Spinal cord (tissue), 10 donors: ENCODE results near the gene STRBP. TPM values are rescaled to one million over a fixed set of nuclear protein-coding genes. Genes with fewer than 3 reads are reported as not detected.

Experiments
- DNase-seq, 6 donors: peaks; one replicate each; pipeline versions ENCODE4 v3.0.0 to v3.0.0-alpha.2; 2013 to 2015; ENCODE audit warnings: low spot score in 6 of 6, low read depth in 4 of 6
- H3K27ac ChIP-seq: one replicate; pipeline ENCODE4 v1.5.1; 2013; ENCODE audit warnings: low read depth, low read length, control low read depth
- H3K27me3 ChIP-seq: one replicate; pipeline ENCODE4 v1.6.1; 2013; ENCODE audit warnings: low read length; ENCODE audit not compliant: control insufficient read depth, insufficient read depth
- H3K36me3 ChIP-seq: one replicate; pipeline ENCODE4 v1.6.1; 2013; ENCODE audit warnings: low read length; ENCODE audit not compliant: control insufficient read depth, insufficient read depth
- H3K4me1 ChIP-seq: one replicate; pipeline ENCODE4 v1.6.1; 2013; ENCODE audit warnings: low read length; ENCODE audit not compliant: control insufficient read depth, insufficient read depth
- H3K4me3 ChIP-seq: one replicate; pipeline ENCODE4 v1.5.1; 2013; ENCODE audit warnings: low read depth, low read length, control low read depth
- H3K9me3 ChIP-seq: one replicate; pipeline ENCODE4 v1.6.1; 2013; ENCODE audit warnings: low read length; ENCODE audit not compliant: control insufficient read depth, insufficient read depth
- WGBS: methylation state at CpG from one replicate; pipeline ENCODE4 v1.1.5; 2013; ENCODE audit warnings: missing lambda C conversion rate; ENCODE audit not compliant: insufficient coverage; 5-methylcytosine and 5-hydroxymethylcytosine counted together
- polyA plus RNA-seq, 2 donors: library from polyadenylated mRNA; unstranded; fragments of 120-200 nt; gene quantifications; one replicate each; pipeline ENCODE4 v1.2.1, GENCODE V29; 2013; ENCODE audit not compliant: insufficient read length in 2 of 2
- total RNA-seq, 2 donors: library from RNA; depleted of rRNA in 1 of 2; stranded (reverse); fragments of 120-200 nt in 1 of 2; fragments of >200 nt in 1 of 2; gene quantifications; one replicate each; pipeline versions ENCODE4 v1.2.3 to v1.2.4, GENCODE V29; 2013 to 2014
- donor health status: healthy.

The STRBP gene
- total and polyA plus RNA-seq, 4 donors, result 47.7 to 70.6 (median 60.7) TPM

- Histone ChIP-seq H3K27me3 (no peaks in the 10 kb centered on the region), H3K27ac (no peak overlapping the region)
Measured at GRCh38 chr9:123073991-123074422, 194.4 kb downstream of the STRBP start.

DNA sequence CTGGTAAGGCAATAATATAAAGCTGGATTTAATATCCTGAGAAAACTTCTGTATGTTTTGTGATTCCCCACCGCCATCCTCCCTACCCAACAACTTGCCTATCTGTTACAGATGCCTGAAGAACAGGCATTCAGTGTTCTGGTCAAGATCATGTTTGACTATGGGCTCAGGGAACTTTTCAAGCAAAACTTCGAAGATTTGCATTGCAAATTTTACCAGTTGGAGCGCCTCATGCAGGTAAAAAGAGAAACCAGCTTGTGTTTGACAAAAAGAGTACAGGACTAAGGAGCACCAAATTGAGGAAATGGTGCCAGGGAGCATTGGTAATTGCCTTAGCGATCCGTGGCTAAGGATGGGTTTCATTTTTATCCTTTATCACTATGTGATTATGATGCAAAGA lies 194.9 kb downstream of the STRBP start:
- Histone ChIP-seq H3K4me3 (no peak overlapping the region), H3K9me3 (no peaks in the 10 kb centered on the region), H3K27ac (no peak overlapping the region), H3K36me3 (peaks cover 3% of the 10 kb centered on the region), H3K4me1 (no peaks in the 10 kb centered on the region), H3K27me3 (no peaks in the 10 kb centered on the region)
- DNase-seq, result no peak
- 58% methylated on average over 2 of the region's 5 CpGs for WGBS

More at GRCh38 chr9:123073991-123074422, 194.4 kb downstream of the STRBP start:
- WGBS, result no CpG with 5 or more reads among the region's 1 CpG
- DNase-seq, result no peak
- H3K9me3 ChIP-seq, result no peaks in the 10 kb centered on the region
- H3K4me1 ChIP-seq, result no peaks in the 10 kb centered on the region
- H3K4me3 ChIP-seq, result no peak overlapping the region
- H3K36me3 ChIP-seq, result peaks cover 3% of the 10 kb centered on the region

GRCh38 chr9:123072407-123072995 lies 195.9 kb downstream of the STRBP start:
- Histone ChIP-seq H3K27me3 (no peaks in the 10 kb centered on the region), H3K36me3 (peaks cover 3% of the 10 kb centered on the region), H3K4me1 (no peaks in the 10 kb centered on the region), H3K4me3 (no peak overlapping the region), H3K9me3 (no peaks in the 10 kb centered on the region), H3K27ac (no peak overlapping the region)
- WGBS, result 100% methylated on average over 1 of the region's 2 CpGs
- no peak for DNase-seq

Other genes starting within 250 kb of the STRBP start
- 1 to 10 TPM in 1 of 2 donors, under 1 TPM in 1; 0.50 to 5.6 TPM for gene GPR21, start 234.9 kb downstream of the STRBP start, total RNA-seq
- gene GPR21, start 234.9 kb downstream of the STRBP start, polyA plus RNA-seq, result 1 to 10 TPM; 1.2 to 2.7 TPM
- gene CRB2, start 87.6 kb upstream of the STRBP start, total RNA-seq, result 1 to 10 TPM; 8.6 to 9.9 TPM
- 10 to 100 TPM; 17.8 to 35.7 TPM for gene CRB2, start 87.6 kb upstream of the STRBP start, polyA plus RNA-seq